ENCODE results near the gene SLC26A6.

Gene SLC26A6

DNA sequence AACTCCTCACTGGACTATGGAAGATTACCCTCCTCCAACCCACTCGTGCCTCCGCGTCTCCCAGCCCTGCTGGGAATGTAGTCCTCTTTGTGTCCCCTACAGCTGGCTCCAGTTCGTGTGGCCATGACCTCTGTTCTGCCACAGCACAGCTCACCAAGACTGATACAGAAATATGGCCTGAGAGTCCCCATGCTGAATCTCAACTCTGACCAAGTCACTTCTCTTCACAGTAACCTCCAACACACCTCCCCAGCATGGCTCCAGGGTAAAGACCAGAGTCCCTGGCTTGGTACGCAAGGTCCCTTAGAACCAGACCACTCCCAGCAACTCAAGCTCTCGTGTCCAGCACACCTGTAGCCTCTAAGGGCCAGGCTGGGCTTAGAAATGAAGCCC is 37.9 kb downstream of the SLC26A6 start:
- no peak for FAIRE-seq

- no peak for FAIRE-seq
These were observed 38.4 kb downstream of the SLC26A6 start for GRCh38 chr3:48596676-48597407.

- FAIRE-seq, result no peak
These were observed 39.1 kb downstream of the SLC26A6 start for GRCh38 chr3:48596157-48596556.

GRCh38 chr3:48595526-48596121 is 39.6 kb downstream of the SLC26A6 start:
- no peak for FAIRE-seq

- no peak for FAIRE-seq
These were observed 40.2 kb downstream of the SLC26A6 start, which contains the start of gene COL7A1 for GRCh38 chr3:48595075-48595525. COL7A1 (minus strand) TSS chr3:48595329; CDS start chr3:48595159, 170 bp downstream.

DNA sequence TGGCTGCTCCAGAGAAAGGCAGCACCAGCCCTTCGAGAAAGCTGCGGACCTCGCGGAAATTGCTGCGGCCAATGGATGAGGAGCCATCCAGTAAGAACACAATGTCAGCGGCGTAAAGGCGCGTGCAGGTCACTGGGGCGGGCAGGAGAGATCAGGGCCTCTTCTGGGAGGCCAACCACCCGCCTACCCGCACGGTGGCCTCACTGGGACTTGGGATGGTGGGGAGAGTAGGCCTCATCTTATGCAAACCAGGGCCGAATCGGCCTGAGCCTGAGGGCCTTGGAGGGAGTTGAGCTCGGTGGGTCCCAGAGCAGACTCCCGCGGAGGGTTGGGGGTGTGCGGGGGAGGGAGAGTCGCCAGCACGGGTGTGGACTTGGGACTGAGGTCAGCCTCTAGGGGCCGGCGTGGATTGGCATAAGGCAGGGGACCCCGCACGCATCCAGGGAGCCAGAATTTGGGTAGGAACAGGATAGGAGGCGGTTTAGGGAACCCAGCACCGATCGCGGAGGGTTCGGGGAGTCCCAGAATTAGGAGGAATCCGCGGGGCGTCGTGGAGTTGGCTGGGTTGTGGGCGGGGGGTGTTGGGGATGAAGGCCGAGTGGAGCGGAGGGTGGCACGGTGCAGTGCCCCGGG is 40.7 kb downstream of the SLC26A6 start:
- no peak for FAIRE-seq

DNA sequence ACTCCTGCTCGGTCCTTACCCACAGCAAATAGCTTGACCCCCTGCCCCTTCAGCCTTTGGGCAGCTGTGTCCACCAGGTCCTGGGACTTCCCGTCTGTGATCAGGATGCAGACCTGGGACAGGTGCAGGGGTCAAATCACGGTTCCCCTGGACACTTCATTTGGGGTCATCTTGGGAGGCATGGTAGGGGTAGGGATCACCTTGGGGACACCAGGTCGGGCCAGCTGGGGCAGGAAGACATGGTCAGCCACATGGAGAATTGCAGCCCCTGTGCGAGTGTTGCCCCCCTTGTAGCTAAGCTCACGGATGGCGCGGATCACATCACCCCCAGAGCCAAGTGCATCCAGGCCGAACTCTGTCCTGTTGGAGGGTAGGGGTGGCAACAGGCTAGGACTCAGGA is 41.9 kb downstream of the SLC26A6 start:
- no peak for FAIRE-seq

GRCh38 chr3:48592519-48593087 is 42.7 kb downstream of the SLC26A6 start:
- no peak for FAIRE-seq

DNA sequence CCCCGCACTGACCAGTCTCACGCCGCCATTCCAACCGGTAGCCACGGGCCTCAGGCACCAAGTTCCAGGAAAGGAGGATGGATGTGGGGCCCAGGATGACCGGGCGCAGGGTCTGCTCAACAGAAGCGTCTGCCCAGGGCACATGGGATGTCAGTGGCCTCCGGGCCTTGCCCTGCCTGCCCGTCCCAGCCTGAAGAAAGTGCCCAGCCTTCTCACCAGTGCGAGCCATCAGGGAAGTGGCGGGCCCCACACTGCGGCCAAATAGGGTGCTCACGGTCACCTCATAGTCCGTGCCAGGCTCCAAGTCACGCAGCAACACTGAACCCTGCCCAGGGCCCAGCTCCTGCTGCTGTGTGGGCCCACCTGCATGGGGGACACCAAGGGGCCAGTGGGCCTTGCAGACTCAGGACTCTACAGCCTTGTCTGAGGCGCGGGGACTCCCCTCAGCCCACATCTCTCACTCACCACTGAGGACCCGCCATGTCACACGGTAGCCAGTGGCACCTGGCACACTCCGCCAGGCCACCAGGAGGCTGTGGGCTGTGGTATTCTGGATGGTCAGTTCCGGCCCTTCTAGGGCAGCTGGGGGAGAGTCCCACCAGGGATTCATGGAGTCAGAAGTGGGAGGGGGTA is 43.3 kb downstream of the SLC26A6 start:
- no peak for FAIRE-seq

GRCh38 chr3:48591436-48591835 is 43.8 kb downstream of the SLC26A6 start:
- FAIRE-seq, result no peak

DNA sequence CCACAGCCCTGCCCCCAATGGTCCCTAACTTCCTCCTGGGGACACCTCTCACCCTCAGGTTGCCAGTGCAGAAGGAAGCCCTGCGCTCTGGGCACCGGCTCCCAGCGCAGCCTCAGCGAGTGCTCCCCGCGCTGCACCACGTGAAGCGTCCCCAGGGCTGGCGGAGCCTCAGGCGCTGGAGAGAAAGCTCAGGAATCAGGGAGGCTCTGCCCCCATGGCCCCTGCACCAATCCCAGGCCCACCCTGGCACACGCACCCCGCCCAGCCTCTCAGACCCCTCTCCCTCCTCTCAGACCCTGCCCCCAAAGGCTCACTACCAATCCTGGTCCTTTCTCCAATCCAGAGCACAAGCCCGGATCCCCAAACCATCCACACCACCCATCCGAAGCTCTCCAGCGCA is 47.0 kb downstream of the SLC26A6 start:
- FAIRE-seq, result no peak

DNA sequence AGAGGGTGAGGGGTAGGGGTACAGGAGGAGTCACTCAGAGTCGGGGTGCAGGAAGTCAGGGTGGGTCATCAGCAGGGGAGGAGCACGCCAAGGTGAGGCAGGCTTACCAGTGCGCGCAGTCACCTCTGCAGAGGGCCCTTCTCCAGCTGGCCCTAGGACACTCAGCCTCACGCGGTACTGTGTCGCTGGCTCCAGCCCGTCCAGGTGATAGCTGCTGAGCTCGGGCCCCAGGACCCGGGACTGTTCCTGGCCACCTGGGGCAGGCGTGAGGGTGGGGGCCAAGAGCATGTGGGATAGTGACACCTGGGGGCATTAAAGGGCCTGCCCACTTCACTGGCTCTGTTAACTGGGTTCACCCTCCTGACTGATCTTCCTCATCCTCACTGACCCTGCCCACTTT is 47.6 kb downstream of the SLC26A6 start:
- FAIRE-seq, result no peak

- no peak for FAIRE-seq
These were observed 49.9 kb downstream of the SLC26A6 start for GRCh38 chr3:48585411-48585810.

- FAIRE-seq, result no peak
These were observed 50.4 kb downstream of the SLC26A6 start for GRCh38 chr3:48584836-48585235.

- FAIRE-seq, result no peak
These were observed 53.4 kb downstream of the SLC26A6 start for GRCh38 chr3:48581621-48582481.

- no peak for FAIRE-seq
These were observed 58.6 kb downstream of the SLC26A6 start for GRCh38 chr3:48576647-48577046.

All from G401.6 (cell line).